Loucy (cell line): ENCODE results near the gene JADE2.

Source experiments
- H2AFZ ChIP-seq: fragments of 200-600 bp; sonication (generic); 2 replicates; pipeline ENCODE4 v1.6.0; 2016; ENCODE audit warnings: antibody characterized with exemption, mild to moderate bottlenecking, low read length, moderate library complexity
- H3F3A ChIP-seq: fragments of 200-600 bp; 2 replicates; pipeline ENCODE4 v1.6.0; 2016; ENCODE audit warnings: antibody characterized with exemption, low read depth, mild to moderate bottlenecking
- H3K27me3 ChIP-seq: fragments of 200-600 bp; sonication (generic); 2 replicates; pipeline ENCODE4 v1.6.1; 2014; ENCODE audit warnings: low read length, mild to moderate bottlenecking; ENCODE audit not compliant: insufficient read depth, poor library complexity, severe bottlenecking
- H3K36me3 ChIP-seq: fragments of 200-600 bp; sonication (generic); 2 replicates; pipeline ENCODE4 v1.6.1; 2016; ENCODE audit warnings: low read length; ENCODE audit not compliant: insufficient read depth
- H3K4me1 ChIP-seq: fragments of 200-600 bp; sonication (generic); 2 replicates; pipeline ENCODE4 v1.5.1; 2014; ENCODE audit warnings: low read length, mild to moderate bottlenecking; ENCODE audit not compliant: insufficient read depth, poor library complexity, severe bottlenecking
- H3K4me2 ChIP-seq: fragments of 200-600 bp; sonication (generic); 2 replicates; pipeline ENCODE4 v1.6.0; 2014; ENCODE audit warnings: antibody characterized with exemption, low read length, low read depth, mild to moderate bottlenecking; ENCODE audit not compliant: poor library complexity, severe bottlenecking
- H3K4me3 ChIP-seq: fragments of 200-600 bp; sonication (generic); 2 replicates; pipeline ENCODE4 v1.5.1; 2014; ENCODE audit warnings: low read length, mild to moderate bottlenecking, mixed read lengths; ENCODE audit not compliant: poor library complexity, severe bottlenecking
- H3K79me2 ChIP-seq: fragments of 200-600 bp; sonication (generic); 2 replicates; pipeline ENCODE4 v1.6.1; 2014; ENCODE audit warnings: low read length; ENCODE audit not compliant: insufficient read depth
- H3K9ac ChIP-seq: fragments of 200-600 bp; sonication (generic); 2 replicates; pipeline ENCODE4 v1.6.0; 2014; ENCODE audit warnings: mild to moderate bottlenecking, low read depth, low read length, moderate library complexity; ENCODE audit not compliant: poor library complexity, severe bottlenecking
- H3K9me2 ChIP-seq: fragments of 200-600 bp; sonication (generic); replicated peaks from 2 replicates; pipeline ENCODE4 v1.6.1; 2016; ENCODE audit warnings: low read depth, low read length, mixed read lengths
- H3K9me3 ChIP-seq: fragments of 200-600 bp; sonication (generic); 2 replicates; pipeline ENCODE4 v1.6.1; 2014; ENCODE audit warnings: mild to moderate bottlenecking, antibody characterized with exemption, low read length, low read depth; ENCODE audit not compliant: insufficient read depth
- H4K20me1 ChIP-seq: fragments of 200-600 bp; sonication (generic); 2 replicates; pipeline ENCODE4 v1.6.0; 2014; ENCODE audit warnings: antibody characterized with exemption, low read length, mild to moderate bottlenecking; ENCODE audit not compliant: insufficient read depth, poor library complexity, severe bottlenecking
- CTCF ChIP-seq: fragments of 200-600 bp; sonication (generic); conservative IDR thresholded peaks from 2 replicates; pipeline ENCODE4 v1.5.1; 2014; ENCODE audit warnings: mild to moderate bottlenecking, antibody characterized with exemption, low read length
- EZH2phosphoT487 ChIP-seq: fragments of 200-600 bp; IDR thresholded peaks from 2 replicates; pipeline ENCODE4 v1.6.1; 2018; ENCODE audit warnings: antibody characterized with exemption, mild to moderate bottlenecking, moderate library complexity, borderline replicate concordance

Gene JADE2

GRCh38 chr5:134556994-134557393 lies 31.5 kb downstream of the JADE2 start:
- peaks cover 5% of the 10 kb centered on the region for H4K20me1 ChIP-seq
- H3K4me3 ChIP-seq: no peak overlapping the region
- peaks cover 12% of the 10 kb centered on the region for H3K4me1 ChIP-seq
- H3F3A ChIP-seq: no peaks in the 10 kb centered on the region; the same call in 1 of the 2 replicates
- TF ChIP-seq CTCF (no peak), EZH2phosphoT487 (no peak)
- no peaks in the 10 kb centered on the region for H3K27me3 ChIP-seq
- peaks cover 49% of the 10 kb centered on the region; the same call in 1 of the 2 replicates for H3K36me3 ChIP-seq
- no peaks in the 10 kb centered on the region for H3K9me3 ChIP-seq
- H3K79me2 ChIP-seq: peaks cover 23% of the 10 kb centered on the region; the same call in 1 of the 2 replicates
- no peaks in the 10 kb centered on the region for H3K9me2 ChIP-seq
- H3K4me2 ChIP-seq: no peak overlapping the region
- no peak overlapping the region for H3K9ac ChIP-seq
- H2AFZ ChIP-seq: no peak overlapping the region

GRCh38 chr5:134559672-134560071 lies 34.2 kb downstream of the JADE2 start:
- H3K4me3 ChIP-seq: no peak overlapping the region
- H3K4me1 ChIP-seq: peaks cover 12% of the 10 kb centered on the region
- no peak overlapping the region for H3K9ac ChIP-seq
- peaks cover 5% of the 10 kb centered on the region for H4K20me1 ChIP-seq
- H3K36me3 ChIP-seq: peaks cover 61% of the 10 kb centered on the region; the same call in 1 of the 2 replicates
- no peaks in the 10 kb centered on the region; the same call in 1 of the 2 replicates for H3F3A ChIP-seq
- H3K9me3 ChIP-seq: no peaks in the 10 kb centered on the region
- peaks cover 21% of the 10 kb centered on the region; the same call in 1 of the 2 replicates for H3K79me2 ChIP-seq
- no peaks in the 10 kb centered on the region for H3K27me3 ChIP-seq
- H3K4me2 ChIP-seq: no peak overlapping the region
- no peak for TF ChIP-seq EZH2phosphoT487
- no peak for TF ChIP-seq CTCF
- H2AFZ ChIP-seq: no peak overlapping the region
- H3K9me2 ChIP-seq: no peaks in the 10 kb centered on the region

- Histone ChIP-seq H3F3A (no peaks in the 10 kb centered on the region; the same call in 1 of the 2 replicates), H3K36me3 (peaks cover 68% of the 10 kb centered on the region; the same call in 1 of the 2 replicates), H4K20me1 (peaks cover 5% of the 10 kb centered on the region), H3K27me3 (no peaks in the 10 kb centered on the region), H2AFZ (no peak overlapping the region), H3K4me1 (peaks cover 4% of the 10 kb centered on the region), H3K4me2 (no peak overlapping the region), H3K9ac (no peak overlapping the region), H3K9me2 (no peaks in the 10 kb centered on the region), H3K4me3 (no peak overlapping the region), H3K79me2 (peaks cover 17% of the 10 kb centered on the region; the same call in 1 of the 2 replicates), H3K9me3 (no peaks in the 10 kb centered on the region)
- TF ChIP-seq EZH2phosphoT487 (no peak), CTCF (no peak)
Observed at GRCh38 chr5:134560698-134561097, 35.2 kb downstream of the JADE2 start.
